Activated CD4-positive, alpha-beta T cell treated with anti-CD3 and anti-CD28 coated beads for 4 hours (primary cell): ENCODE results near the gene ACY1.

Experiments used
- DNase-seq, 2 donors: peaks; one replicate each; pipeline ENCODE4 v3.0.0-alpha.2; 2020

ACY1 gene

DNA sequence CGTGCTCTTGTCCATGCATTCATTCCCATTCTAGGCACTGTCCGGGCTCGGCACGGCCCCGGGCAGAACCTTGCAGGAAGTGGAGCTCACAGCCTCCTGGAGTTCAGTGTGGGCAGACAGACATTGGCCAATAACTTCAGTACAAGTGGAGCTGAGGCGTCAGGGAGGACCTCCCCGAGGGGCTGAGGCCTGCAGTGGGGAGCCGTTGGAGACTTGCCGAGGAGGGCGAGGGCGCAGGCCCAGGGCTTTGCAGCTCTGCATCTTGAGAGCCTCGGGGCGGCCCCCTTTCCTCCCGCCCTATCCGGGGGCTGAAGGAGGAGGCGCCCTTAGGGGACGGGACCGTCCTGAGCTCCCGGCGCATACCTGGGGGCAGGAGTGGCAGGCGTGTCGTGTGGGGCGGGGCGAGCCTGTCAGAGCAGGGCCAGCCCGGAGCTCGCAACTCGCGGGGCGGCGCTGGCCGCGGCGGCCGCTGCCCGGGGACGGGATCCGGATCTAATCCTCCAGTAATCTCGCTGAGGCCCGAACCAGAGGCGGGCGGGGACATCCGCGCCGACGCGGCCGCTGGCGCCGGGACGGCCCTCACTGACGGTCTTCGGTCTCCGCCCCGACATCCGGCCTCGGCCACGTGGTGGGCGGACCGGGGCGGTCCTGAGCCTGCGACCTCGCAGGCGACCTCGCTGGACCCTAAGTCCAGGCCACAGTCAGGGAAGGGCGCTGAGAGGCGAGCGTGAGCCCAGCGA is at the start of gene ACY1:
ACY1 (plus strand) TSS at position 698 of the 740 bp plus-strand sequence. CDS start 530 bp downstream, outside the sequence.
- DNase-seq, result peak; percentile 54 to 68

DNA sequence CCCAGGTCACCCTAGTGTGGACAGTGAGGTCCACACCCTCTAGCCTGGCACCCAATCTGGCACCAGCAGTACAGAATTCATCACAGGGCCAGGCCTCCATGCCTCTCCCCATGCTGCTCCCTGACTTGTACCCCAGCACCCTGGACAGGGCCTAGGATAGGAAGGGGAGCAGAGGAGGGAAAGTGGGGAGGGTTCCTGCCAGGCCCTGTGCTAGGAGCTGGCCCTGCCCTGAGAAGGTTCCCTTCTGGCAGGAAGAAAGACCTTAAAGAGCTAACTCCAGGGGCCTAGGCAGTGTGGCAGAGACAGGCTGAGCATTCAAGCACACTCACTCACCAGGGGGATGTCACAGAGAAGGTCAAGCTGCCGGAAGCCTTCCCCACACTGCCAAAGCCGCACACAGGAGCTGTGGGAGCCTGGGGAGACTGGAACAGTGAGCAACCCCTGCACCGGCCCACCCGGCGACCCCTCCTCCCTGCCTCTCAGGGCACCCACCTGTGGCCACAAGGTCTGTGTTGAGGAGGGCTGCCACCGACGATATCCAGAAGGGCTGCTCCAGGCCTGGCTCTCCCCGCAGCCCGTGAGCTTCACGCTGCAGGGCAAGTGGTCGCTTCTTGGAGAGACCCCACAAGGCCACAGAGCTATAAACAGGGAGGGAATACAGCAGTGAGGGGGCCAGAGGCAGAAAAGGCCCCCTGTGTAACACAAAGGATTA is 49.0 kb upstream of the ACY1 start:
- no peak for DNase-seq

DNA sequence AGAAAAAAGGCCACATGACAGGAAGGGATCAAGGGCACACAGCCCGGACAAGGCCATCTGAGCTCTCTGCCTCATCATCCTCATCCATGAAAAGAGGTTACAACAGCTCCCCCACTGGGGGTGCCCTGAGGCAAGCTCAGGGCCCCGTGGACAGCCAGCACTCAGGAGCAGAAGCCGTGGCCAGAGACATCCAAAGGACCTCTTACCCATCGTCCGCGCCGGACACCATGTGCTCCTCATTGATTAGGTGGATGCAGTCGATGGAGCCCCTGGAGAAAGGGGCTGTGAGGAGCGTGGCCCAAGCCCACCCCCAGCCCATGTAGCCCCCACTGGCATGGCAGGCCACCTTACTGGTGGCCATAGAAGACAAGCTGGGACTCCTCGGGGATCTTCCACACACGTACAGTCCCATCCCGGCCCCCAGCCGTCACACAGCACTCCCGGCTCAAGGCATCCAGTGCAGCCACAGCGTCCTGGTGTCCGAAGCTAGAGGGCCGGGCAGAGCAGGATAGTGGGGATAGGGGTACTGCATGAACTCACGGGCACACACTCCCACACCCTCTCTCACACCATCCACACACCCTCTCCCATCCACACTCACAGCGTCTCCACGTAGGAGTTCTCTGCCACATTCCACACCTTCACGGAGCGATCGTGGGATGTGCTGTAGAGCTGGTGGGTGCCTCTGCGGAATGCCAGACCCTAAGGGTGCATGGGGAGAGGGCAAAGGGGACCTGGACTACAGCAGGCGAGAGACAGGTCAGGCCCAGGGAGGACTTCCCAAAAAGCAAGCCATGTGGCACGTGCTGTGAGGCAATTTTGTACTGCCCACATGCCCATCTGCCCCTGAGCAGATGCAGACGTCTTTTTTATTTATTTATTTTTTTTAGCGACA is 48.1 kb upstream of the ACY1 start:
- no peak for DNase-seq

DNA sequence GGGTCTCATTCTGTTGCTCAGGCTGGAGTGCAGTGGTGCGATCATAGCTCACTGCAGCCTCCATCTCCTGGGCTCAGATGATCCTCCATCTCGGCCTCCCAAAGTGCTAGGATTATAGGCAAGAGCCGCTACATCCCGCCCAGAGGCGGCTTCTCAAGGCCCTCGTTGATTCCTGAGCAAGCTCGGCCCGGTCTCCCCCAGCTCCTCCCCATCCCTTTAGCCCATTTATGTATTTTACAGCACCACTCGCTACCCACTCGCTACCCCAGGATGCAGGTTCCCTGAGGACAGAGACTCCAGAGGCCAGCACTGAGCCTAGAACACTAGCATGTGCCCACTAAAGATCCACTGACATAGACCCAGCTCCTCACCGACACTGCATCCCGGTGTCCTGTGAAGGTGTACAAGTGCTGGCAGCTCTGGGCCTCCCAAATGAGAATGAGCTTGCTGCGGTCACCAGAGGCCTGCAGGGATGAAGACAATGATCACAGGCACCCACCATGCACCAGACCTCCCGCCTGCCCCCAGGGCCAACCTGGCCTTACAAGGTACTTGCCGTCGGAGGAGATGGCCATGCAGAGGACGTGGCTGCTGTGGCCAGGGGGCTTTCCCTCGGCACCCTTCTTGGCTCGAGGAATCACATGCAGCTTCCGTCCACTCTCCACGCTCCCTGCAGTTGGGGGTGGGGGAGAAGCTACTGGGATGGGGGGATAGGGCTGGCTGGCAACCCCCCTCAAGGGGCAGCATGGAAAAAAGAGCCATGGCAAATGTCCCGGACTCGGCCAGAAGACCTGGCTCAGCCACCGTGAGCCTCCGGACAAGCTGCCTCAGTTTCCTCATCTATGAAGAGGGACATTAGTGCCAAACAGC is 47.2 kb upstream of the ACY1 start:
- no peak for DNase-seq

DNA sequence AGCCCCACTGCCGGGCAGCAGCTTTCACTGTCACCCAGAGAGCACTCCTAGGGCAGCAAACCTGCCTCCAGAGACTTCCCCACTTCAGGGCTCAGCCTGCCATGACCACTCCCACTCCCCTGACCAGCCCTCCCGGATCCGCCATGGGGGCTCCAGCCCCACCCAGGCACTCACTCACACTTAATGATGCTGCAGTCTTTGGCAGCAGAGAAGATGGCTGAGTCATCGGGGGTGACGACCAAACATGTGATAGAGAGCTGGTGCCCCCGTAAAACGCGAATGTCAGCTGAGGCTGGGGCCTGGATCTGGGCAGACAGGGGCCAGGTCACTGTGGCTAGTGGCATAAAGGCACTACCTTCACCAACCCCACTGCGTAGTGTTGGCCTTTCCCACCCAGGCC is 46.3 kb upstream of the ACY1 start:
- no peak for DNase-seq

DNA sequence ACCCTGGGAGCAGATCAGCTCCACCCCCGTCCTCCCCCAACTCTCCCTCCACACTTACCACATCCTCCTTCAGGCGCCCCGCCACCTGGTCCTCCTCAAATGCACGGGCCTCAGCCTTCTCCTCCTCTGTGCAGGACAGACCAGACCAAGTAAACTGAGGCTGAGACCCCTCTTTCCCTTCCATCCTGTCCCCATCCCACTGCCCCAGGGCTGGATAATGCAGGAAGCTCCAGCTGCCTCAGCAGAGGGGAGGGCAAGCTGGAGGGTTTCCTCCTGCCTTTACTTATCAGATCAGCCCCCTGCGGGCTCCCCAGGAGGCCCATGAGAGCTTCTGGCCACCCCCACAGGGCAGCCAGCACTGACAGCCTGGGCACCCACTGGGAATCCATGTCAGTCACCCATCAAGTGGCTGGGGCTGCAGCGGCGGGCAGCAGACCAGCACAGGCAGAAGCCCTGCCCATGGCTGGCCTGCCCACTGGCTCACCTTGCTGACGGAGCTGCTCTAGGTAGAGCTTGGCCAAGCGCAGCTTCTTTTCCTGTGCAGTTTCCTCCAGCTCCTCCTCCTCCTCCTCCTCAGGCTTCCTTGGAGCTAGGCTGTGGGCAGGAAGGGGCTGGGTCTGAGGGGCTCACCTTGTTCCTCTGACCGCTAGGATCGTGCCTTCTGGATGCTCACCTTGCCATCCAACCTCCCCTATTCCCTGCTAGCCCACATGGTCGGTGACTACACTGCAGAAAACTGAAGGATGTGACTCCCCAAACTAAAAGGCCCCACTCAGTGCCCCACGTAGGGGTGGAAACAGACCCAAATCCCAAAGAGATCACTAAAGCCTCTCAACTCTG is 45.5 kb upstream of the ACY1 start:
- DNase-seq, result no peak

DNA sequence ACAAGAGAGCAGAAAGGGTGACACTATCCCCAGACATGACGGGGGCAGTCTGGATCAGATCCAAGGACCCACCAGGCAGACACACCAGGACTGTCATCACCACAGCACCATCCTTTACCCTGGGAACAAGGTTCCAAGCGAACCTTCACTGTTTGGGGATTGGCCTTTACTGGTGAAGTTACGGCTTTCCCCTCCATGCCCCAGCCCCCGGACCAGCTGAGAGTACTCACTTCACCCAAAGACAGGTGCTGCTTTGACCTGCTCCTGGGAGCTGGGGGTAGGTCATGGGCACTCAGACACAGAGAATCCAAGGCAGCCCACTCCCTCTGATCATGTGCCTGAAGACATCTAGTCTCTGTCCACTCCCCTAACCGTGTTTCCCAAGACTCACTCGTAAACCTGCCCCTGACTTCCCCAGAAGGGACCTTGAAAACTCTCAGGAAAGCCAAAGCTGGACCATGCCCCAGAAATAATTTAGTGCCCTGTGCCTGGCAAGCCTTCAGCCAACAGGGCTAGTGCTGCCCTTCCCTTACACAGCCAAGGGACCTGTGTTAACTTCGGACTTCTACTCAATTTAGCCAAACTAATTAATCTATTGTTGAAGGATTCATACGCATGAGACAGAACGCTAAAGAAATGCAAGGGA is 44.4 kb upstream of the ACY1 start:
- no peak for DNase-seq

DNA sequence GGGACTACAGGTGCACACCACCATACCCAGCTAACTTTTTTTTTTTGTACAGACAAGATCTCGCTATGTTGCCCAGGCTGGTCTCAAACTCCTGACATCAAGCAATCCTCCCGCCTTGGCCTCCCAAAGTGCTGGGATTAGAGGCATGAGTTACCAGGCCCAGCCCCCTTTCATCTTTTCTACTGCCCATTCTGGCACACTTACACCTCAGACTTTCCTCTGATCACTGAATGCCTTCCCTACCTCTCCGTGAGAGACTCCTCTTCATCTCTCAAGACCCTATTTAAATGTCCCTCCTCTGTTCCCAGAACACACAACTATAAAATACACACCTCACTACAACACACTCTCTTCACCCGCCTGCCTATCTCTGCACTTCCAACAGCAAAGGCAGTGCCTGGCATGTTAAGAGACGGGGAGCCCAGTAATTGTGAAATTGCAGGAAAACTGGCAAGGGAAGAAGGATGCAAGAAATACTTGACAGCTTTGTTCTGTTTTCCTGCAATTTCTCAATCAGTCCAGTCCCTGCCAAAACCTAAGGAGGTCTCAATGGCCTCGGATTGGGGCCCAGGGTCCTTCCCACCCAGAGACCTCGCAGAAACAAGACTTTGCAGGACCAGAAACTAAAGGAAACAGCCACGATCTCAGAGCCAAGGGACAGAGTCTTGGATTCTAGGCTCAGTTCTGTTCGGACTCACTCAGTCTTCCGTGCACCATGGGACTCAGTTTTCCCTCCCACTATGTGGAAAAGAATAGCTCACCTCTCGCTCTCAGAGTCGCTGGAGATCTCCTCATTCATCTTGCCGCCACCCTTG is 42.5 kb upstream of the ACY1 start:
- no peak for DNase-seq

DNA sequence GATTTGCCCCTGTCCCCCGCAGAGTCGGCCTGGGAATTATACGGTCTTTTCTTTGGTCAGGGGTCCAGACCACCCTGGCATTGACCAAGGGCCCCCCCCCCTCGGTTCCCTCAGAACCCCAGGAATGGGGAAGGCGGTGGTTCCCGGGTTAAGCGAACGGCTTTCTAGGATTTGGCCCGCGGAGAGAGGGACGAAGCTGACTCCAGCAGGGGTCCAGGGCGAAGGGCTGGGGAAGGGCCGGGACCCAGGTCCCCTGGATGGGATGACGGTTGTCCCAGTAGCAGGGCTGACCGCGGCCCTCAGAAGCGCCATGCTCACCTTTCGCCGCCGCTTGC is 41.9 kb upstream of the ACY1 start:
- no peak for DNase-seq

DNA sequence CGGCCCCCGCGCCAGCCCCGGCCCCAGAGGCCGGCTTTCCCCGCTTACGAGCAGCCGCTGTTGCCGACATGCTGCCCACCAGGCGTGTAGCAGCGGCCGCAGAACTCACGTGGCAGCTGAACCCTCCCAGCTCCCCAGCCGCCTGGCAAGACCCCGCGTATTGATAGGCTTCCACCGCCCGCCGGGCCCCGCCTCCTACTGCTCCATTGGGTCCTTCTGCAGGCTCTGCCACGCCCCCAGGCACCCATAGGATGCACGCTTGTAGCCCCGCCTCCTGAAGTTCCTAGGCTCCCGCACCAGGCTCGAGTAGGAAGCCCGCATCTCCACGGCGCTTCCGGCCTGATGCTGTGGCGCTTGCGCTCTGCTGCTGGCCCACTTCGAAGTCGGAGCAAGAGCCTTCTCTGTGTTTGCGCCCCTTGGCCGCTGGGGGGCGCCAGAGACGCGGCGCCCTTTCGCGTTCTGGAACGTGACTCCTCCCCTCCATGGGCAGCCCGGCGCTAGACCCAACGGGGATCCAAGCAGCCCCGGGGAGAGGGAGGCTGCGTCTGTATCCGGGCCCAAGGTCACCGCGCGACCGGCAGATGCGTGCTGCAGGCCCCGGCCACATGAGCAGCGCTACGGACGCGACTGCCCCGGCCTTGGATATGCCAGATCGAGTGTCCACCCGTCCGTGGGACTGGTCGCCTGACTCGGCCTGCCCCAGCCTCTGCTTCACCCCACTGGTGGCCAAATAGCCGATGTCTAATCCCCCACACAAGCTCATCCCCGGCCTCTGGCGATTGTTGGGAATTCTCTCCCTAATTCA is 41.3 kb upstream of the ACY1 start, which contains the start of the genes PARP3 and RRP9:
PARP3 (plus strand) TSS at position 566 of the 805 bp plus-strand sequence. CDS start 993 bp downstream, outside the sequence.
RRP9 (minus strand) TSS at position 107 of the 805 bp plus-strand sequence; CDS start at position 70, 37 bp downstream.
- peak; percentile 99 to 100 for DNase-seq

DNA sequence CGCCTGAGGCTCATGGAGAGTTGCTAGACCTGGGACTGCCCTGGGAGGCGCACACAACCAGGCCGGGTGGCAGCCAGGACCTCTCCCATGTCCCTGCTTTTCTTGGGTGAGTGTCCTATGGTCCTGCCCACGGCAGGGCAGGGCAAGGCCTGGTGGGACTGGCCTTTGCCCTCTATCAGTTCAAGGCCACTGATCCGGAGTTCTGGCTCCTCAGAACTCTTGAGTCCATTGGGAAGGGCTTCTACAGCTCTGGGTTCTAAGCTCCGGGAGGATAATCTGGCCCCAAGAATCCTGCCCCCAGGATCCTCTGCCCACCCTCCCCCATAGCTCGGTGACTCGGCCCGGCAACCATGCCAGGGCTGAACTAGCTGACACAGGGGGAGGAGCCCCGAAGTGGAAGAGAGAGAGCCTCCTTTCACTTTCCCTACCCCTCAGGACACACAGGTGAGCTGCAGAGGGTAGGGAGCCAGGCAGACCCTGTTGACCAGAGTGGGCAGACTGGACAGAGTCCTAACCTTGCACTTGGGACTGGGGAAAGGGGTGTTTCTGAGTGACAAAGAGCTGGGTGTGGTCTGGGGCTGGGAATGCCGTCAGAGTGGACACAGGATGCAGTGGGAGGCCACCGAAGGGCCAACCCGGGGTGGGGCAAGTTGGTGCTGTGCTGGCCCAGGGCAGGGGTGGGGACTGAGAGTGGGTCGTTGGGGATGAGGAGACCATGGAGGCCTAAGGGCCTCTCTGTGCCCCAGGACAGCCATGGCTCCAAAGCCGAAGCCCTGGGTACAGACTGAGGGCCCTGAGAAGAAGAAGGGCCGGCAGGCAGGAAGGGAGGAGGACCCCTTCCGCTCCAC is 40.5 kb upstream of the ACY1 start:
- DNase-seq, result peak; percentile 57 to 67

DNA sequence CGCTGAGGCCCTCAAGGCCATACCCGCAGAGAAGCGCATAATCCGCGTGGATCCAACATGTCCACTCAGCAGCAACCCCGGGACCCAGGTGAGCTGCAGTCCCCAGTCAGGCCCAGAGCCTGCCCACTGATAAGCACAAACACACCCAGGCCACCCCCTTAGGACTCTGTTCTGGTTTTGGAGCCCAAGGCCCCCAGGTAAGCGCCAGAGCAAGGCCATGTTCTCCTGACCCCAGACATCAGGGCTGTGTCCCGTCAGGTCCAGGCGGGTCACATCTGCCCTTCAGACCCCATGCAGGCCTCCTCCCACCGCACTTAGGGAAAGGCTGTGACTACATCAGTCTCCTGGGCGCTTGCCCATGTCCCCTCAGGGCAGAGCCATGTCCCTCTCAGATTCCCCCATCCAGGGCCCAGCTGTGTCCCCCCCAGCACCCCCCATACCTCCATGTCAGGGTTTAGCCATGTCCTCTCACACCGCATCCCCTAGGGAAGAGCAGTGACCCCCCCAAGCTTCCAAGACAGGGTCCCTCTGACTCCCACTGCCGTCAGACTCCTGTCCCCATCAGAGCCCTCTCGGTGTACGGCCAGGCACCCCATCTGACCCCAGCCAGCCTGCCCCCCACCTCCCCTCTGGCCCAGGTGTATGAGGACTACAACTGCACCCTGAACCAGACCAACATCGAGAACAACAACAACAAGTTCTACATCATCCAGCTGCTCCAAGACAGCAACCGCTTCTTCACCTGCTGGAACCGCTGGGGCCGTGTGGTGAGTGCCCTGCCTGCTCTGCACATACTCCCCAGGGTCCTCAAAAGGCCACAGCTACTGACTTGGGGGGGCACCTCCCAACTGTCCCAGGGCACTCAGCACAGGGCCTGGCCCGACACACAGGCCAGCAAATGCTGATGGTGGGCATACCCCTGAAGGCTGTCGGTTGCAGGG is 39.6 kb upstream of the ACY1 start:
- no peak for DNase-seq

DNA sequence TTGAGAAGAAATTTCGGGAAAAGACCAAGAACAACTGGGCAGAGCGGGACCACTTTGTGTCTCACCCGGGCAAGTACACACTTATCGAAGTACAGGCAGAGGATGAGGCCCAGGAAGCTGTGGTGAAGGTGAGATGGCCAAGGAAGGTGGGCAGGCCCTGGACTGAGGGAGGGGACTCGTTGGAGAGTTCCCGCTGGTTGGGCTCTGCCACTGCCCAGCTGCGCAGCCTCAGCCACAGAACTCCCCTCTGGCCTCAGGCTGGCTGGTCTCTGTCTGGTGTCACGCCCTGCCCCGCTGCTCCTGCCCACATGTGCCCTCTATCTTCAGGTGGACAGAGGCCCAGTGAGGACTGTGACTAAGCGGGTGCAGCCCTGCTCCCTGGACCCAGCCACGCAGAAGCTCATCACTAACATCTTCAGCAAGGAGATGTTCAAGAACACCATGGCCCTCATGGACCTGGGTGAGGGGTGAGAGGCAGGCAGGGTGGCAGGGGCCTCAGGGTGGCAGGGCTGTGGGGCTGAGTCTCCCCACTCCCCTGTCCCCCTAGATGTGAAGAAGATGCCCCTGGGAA is 38.8 kb upstream of the ACY1 start:
- DNase-seq, result no peak

DNA sequence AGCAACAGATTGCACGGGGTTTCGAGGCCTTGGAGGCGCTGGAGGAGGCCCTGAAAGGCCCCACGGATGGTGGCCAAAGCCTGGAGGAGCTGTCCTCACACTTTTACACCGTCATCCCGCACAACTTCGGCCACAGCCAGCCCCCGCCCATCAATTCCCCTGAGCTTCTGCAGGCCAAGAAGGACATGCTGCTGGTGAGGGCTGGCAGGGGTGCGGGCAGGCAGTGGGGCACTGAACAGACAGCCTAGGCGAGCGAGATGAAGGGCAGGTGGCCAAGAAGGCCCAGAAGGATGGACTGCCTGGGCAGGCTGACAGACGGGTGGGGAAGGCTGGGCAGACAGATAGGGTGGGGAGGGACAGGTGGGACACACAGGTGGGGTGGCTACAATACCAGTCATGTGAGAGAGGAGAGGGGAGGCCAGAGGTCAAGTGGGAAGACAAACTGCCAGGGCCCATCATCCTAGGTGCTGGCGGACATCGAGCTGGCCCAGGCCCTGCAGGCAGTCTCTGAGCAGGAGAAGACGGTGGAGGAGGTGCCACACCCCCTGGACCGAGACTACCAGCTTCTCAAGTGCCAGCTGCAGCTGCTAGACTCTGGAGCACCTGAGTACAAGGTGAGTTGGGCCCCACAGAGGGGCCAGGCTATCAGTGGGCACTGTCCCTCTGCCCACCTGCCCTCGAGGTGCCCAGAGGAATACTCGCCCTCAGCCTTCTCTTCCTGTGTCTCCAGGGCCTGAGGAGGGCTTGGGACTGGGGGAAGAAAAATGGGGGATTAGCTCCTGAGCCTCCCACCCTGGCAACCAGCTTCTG is 38.1 kb upstream of the ACY1 start:
- no peak for DNase-seq

DNA sequence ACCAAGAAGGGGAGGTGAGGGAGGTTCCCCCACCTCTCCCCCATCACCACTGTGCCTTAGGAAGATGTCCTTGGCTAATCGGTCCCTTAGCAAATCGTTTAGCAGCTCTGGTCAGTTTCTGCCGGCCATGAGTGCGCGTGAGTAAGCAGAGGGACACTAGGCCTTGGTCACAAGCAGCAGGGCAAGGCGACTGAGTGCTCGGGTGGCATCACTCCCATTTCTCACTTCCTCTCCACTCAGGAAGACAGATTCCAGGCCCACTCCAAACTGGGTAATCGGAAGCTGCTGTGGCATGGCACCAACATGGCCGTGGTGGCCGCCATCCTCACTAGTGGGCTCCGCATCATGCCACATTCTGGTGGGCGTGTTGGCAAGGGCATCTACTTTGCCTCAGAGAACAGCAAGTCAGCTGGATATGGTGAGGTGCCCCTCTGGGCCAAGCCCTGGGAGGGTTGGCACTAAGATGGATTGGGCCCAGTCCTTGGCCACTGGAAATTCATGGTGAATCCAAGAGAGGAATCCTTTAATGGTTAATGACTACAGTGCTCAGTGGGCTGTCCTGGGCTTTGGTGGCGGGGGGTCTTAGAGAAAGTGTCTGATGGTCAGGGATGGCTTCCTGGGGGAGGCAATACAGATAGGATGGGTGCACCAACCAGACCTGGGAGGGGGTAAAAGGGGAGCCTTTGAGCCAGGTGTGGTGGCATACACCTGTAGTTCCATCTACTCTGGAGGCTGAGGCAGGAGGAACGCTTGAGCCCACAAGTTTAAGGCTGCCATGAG is 37.2 kb upstream of the ACY1 start:
- no peak for DNase-seq
